ENCODE data around the gene GBGT1.

GRCh38 chr9:133121915-133122550 is 41.7 kb downstream of the GBGT1 start:
- TF ChIP-seq SMC3 (conservative IDR thresholded peaks at IDR 0.05; ENCODE audit: poor library complexity) (no peak), POLR2AphosphoS5 (IDR thresholded peaks at IDR 0.05) (no peak), EP300 (conservative IDR thresholded peaks at IDR 0.05; ENCODE audit: poor library complexity, severe bottlenecking) (no peak), CTCF (IDR thresholded peaks at IDR 0.05; ENCODE audit: poor library complexity, severe bottlenecking) (no peak), EZH2 (IDR thresholded peaks at IDR 0.05; ENCODE audit: borderline replicate concordance, insufficient read depth, low read length, poor library complexity, severe bottlenecking) (no peak)
